GM18907 (cell line): ENCODE measurements around the gene ZNF585A.

Experiments
- ATAC-seq: cut with Tn5 transposase; IDR thresholded peaks from one replicate; pipeline ENCODE4 v1.9.1; 2021; ENCODE audit warnings: mild to moderate bottlenecking, moderate library complexity; ENCODE audit not compliant: unreplicated experiment

Gene ZNF585A

GRCh38 chr19:37095859-37096258 lies 76.6 kb downstream of the ZNF585A start:
- ATAC-seq: no peak
